ENCODE measurements around the gene ATXN7L2.

- TF ChIP-seq FOXA1 (IDR thresholded peaks at IDR 0.05) (no peak), CTCF (IDR thresholded peaks at IDR 0.05; ENCODE audit: low read depth, low read length, missing input control) (peak; percentile 91), RAD21 (IDR thresholded peaks at IDR 0.05) (peak; percentile 70 to 81), GABPA (IDR thresholded peaks at IDR 0.05 in 1 of 2, conservative IDR thresholded peaks at IDR 0.05 in 1 of 2) (peak in 1 of 2 donors; percentile 59)
Observed at GRCh38 chr1:109493805-109494539, 10.3 kb downstream of the ATXN7L2 start, which contains the start of gene CYB561D1.

Data from liver (tissue), 3 donors.